Activated CD8-positive, alpha-beta T cell treated with anti-CD3 and anti-CD28 coated beads, Interleukin-2, amount 10 ng/mL, durations not matched to agents 7 days and 5 days (primary cell): Measurements from ENCODE around the gene NDUFS3. TPM values are rescaled to one million over a fixed set of nuclear protein-coding genes. Genes with fewer than 3 reads are reported as not detected.
"Not testable (repeated sequence)": the region's sequence is repeated elsewhere in the genome, so short reads cannot be mapped to it uniquely, and the experiment has no call there.

ENCODE experiments used
- ATAC-seq: fragments of 150-1000 bp; cut with Tn5 transposase; one replicate; pipeline ENCODE4 v1.10.0; 2021; ENCODE audit warnings: moderate library complexity
- CTCF ChIA-PET: fragments of 350-600 bp; sonication (Branson Sonifier 250); formaldehyde crosslinking; loops from one replicate; lab custom pipeline; 2021; ENCODE audit warnings: antibody characterized with exemption; lab: Charles Lee
- POLR2A ChIA-PET: fragments of 350-600 bp; sonication (Branson Sonifier 250); formaldehyde crosslinking; loops from one replicate; lab custom pipeline; 2021; ENCODE audit warnings: antibody characterized with exemption; lab: Charles Lee
- DNase-seq: peaks from one replicate; pipeline ENCODE4 v3.0.0-alpha.2; 2020
- H3K27ac Mint-ChIP-seq: one replicate; pipeline ENCODE4 v1.8.0; 2021; ENCODE audit warnings: mild to moderate bottlenecking, mixed read lengths
- H3K27me3 Mint-ChIP-seq: one replicate; pipeline ENCODE4 v1.8.0; 2021; ENCODE audit warnings: low read depth, mixed read lengths
- H3K36me3 Mint-ChIP-seq: one replicate; pipeline ENCODE4 v1.8.0; 2021; ENCODE audit warnings: low read depth, mixed read lengths
- H3K4me1 Mint-ChIP-seq: one replicate; pipeline ENCODE4 v1.8.0; 2021; ENCODE audit warnings: low read depth, mixed read lengths
- H3K4me3 Mint-ChIP-seq: one replicate; pipeline ENCODE4 v1.8.0; 2021; ENCODE audit warnings: mild to moderate bottlenecking, mixed read lengths
- H3K9me3 Mint-ChIP-seq: one replicate; pipeline ENCODE4 v1.8.0; 2022; ENCODE audit warnings: mixed read lengths; ENCODE audit not compliant: insufficient read depth
- total RNA-seq, 2 experiments: library from RNA; stranded (reverse); gene quantifications; one replicate each; pipeline ENCODE4 v1.2.3, GENCODE V29; 2021

NDUFS3 gene
- 100 to 1,000 TPM; 114 to 121 TPM for total RNA-seq

GRCh38 chr11:47578524-47579494, at the start of gene NDUFS3, which contains the start of gene KBTBD4:
Gene NDUFS3, plus strand, starts transcription at chr11:47579074. Its CDS starts 18 bp downstream, at chr11:47579092.
Gene KBTBD4, minus strand, starts transcription at chr11:47578970. Its CDS starts 19 bp downstream, at chr11:47578951.
- CTCF ChIA-PET, result interaction anchor here (1.0 to 2.6 kb wide), 3 partner anchors 26 to 274 kb away, joined by 3 to 15 read pairs (median 6); partner anchors contain the start of gene CELF1
- H3K4me1 Mint-ChIP-seq, result peaks cover 33% of the 10 kb centered on the region
- H3K4me3 Mint-ChIP-seq, result peak within 1 kb of the TSS; percentile 100
- POLR2A ChIA-PET, result interaction anchor here (0.5 to 2.9 kb wide), 14 partner anchors 10 to 197 kb away, joined by 3 to 26 read pairs (median 4); partner anchors contain the start of genes AGBL2, C1QTNF4, CELF1 and PSMC3
- no peaks in the 10 kb centered on the region for H3K9me3 Mint-ChIP-seq
- H3K36me3 Mint-ChIP-seq, result peaks cover 63% of the 10 kb centered on the region
- H3K27me3 Mint-ChIP-seq, result no peaks in the 10 kb centered on the region
- DNase-seq (peak; percentile 91), ATAC-seq (peak; percentile 95)
- H3K27ac Mint-ChIP-seq, result peak within 1 kb of the TSS; percentile 95

- DNase-seq (no peak), ATAC-seq (no peak)
- H3K4me3 Mint-ChIP-seq, result no peak overlapping the region
- H3K27ac Mint-ChIP-seq, result no peak overlapping the region
- H3K36me3 Mint-ChIP-seq, result peaks cover 12% of the 10 kb centered on the region
- peaks cover 20% of the 10 kb centered on the region for H3K4me1 Mint-ChIP-seq
- ChIA-PET POLR2A (no interaction called here), CTCF (interaction anchor here (1.5 kb wide), 1 partner anchor 14 kb away, joined by 3 read pairs; no protein-coding TSS in a partner anchor)
- H3K27me3 Mint-ChIP-seq, result no peaks in the 10 kb centered on the region
- H3K9me3 Mint-ChIP-seq, result no peaks in the 10 kb centered on the region
These were observed 48.9 kb upstream of the NDUFS3 start for GRCh38 chr11:47529951-47530350.

GRCh38 chr11:47530721-47531120, 48.2 kb upstream of the NDUFS3 start:
- H3K9me3 Mint-ChIP-seq, H3K4me3 Mint-ChIP-seq, H3K27me3 Mint-ChIP-seq, ATAC-seq, H3K27ac Mint-ChIP-seq, POLR2A ChIA-PET, DNase-seq, H3K36me3 Mint-ChIP-seq: not testable (repeated sequence)
- peaks cover 14% of the 10 kb centered on the region for H3K4me1 Mint-ChIP-seq
- CTCF ChIA-PET, result interaction anchor here (1.0 to 1.5 kb wide), 2 partner anchors 15 to 20 kb away, joined by 3 to 4 read pairs; no protein-coding TSS in a partner anchor

GRCh38 chr11:47531666-47532065, 47.2 kb upstream of the NDUFS3 start:
- DNase-seq (no peak), ATAC-seq (no peak)
- no peaks in the 10 kb centered on the region for H3K27me3 Mint-ChIP-seq
- peaks cover 8% of the 10 kb centered on the region for H3K4me1 Mint-ChIP-seq
- peaks cover 12% of the 10 kb centered on the region for H3K36me3 Mint-ChIP-seq
- no peak overlapping the region for H3K4me3 Mint-ChIP-seq
- ChIA-PET POLR2A (no interaction called here), CTCF (interaction anchor here (1.0 to 1.3 kb wide), 3 partner anchors 19 to 158 kb away, joined by 3 to 4 read pairs (median 4); no protein-coding TSS in a partner anchor)
- no peak overlapping the region for H3K27ac Mint-ChIP-seq
- H3K9me3 Mint-ChIP-seq, result no peaks in the 10 kb centered on the region

DNA sequence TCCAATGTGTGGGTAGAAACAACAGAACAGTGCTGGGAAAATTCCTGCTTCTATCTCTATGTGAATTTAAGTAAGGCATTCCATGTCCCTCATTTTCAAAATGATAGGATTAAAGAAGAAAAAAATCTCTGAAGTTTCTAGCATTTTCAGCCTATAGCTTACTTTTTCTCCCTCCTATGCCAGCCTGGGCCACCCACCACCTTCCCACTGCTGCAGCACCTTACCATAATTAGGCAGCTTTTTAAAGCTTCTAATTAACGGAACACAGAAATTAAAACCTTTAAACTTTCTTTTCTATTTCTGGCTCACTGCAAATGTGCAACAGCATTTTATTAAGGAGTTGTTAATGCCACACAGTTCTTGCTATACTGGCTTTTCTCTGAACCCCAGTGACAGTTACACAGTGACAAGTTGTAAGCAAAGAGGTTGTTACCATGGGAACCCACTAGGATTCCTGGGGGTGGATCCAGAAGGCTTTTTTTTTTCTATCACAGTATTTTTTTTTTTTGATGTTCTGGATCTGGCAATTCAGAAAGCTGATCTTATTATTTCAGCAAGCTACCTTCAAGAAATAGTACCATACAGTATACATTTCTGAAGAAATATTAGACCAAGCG, 46.2 kb upstream of the NDUFS3 start:
- H3K4me1 Mint-ChIP-seq, result peaks cover 8% of the 10 kb centered on the region
- ATAC-seq, result peak; percentile 58
- no peak overlapping the region for H3K27ac Mint-ChIP-seq
- DNase-seq, result no peak
- H3K36me3 Mint-ChIP-seq, result peaks cover 14% of the 10 kb centered on the region
- H3K4me3 Mint-ChIP-seq, result no peak overlapping the region
- H3K9me3 Mint-ChIP-seq, result no peaks in the 10 kb centered on the region
- POLR2A ChIA-PET, result interaction anchor here (0.6 kb wide), 1 partner anchor 61 kb away, joined by 3 read pairs; no protein-coding TSS in a partner anchor
- CTCF ChIA-PET, result interaction anchor here (0.6 to 2.2 kb wide), 3 partner anchors 18 to 159 kb away, joined by 3 to 7 read pairs (median 4); no protein-coding TSS in a partner anchor
- H3K27me3 Mint-ChIP-seq, result no peaks in the 10 kb centered on the region

DNA sequence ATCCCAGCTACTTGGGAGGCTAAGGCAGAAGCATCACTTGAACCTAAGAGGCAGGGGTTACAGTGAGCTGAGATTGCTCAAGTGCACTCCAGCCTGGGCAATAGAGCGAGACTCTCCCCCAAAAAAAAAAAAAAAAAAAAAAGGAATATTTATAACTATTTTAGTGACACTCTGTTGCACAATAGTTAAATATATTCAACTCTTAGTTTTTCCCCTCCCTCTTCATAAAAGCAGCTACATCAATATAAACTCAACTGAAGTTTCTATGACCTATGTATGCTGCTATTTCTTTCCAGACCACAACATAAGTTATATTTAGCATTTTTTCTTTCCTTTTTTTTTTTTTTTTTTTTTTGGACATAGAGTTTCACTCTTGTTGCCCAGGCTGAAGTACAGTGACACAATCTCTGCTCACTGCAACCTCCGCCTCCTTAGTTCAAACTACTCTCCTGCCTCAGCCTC, 45.2 kb upstream of the NDUFS3 start:
- Mint-ChIP-seq H3K4me3 (no peak overlapping the region), H3K27me3 (no peaks in the 10 kb centered on the region), H3K36me3 (peaks cover 17% of the 10 kb centered on the region), H3K4me1 (peaks cover 10% of the 10 kb centered on the region), H3K27ac (no peak overlapping the region), H3K9me3 (no peaks in the 10 kb centered on the region)
- CTCF ChIA-PET, result interaction anchor here (2.2 kb wide), 1 partner anchor 17 kb away, joined by 7 read pairs; no protein-coding TSS in a partner anchor
- ATAC-seq (no peak), DNase-seq (no peak)
- POLR2A ChIA-PET, result interaction anchor here (0.9 to 1.1 kb wide), 2 partner anchors 8 to 18 kb away, joined by 3 read pairs; no protein-coding TSS in a partner anchor

DNA sequence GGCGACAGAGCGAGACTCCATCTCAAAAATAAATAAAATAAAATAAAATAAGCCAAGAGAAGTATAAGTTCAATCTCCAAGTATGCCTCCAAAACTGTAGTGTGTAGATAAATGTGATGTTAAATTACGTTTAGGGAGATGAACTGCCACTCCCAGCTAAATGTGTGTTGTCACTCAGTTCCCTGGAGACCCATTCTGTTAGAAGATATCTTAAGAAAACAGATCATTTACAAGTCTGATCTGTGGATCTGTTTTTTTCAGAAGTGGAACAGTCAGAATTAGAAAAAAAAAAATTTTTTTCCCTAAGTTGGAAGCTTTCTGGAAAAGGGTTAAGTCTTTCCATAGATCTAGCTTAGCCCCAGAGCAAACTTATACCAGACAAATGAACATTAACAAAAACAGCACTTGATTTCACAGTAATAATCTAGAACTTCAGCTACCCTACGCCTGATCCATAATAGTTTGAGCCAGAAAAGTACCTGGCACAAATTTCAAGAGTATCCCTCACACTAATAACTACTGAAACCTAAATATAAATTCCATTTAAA, 44.1 kb upstream of the NDUFS3 start:
- no peak overlapping the region for H3K4me3 Mint-ChIP-seq
- H3K36me3 Mint-ChIP-seq, result peaks cover 25% of the 10 kb centered on the region
- ChIA-PET CTCF (interaction anchor here (1.0 to 2.2 kb wide), 2 partner anchors 10 to 16 kb away, joined by 4 to 7 read pairs; no protein-coding TSS in a partner anchor), POLR2A (interaction anchor here (0.6 to 1.1 kb wide), 2 partner anchors 9 to 238 kb away, joined by 3 to 4 read pairs; no protein-coding TSS in a partner anchor)
- no peak for ATAC-seq
- no peaks in the 10 kb centered on the region for H3K27me3 Mint-ChIP-seq
- peaks cover 18% of the 10 kb centered on the region for H3K4me1 Mint-ChIP-seq
- no peaks in the 10 kb centered on the region for H3K9me3 Mint-ChIP-seq
- no peak overlapping the region for H3K27ac Mint-ChIP-seq
- DNase-seq, result no peak

DNA sequence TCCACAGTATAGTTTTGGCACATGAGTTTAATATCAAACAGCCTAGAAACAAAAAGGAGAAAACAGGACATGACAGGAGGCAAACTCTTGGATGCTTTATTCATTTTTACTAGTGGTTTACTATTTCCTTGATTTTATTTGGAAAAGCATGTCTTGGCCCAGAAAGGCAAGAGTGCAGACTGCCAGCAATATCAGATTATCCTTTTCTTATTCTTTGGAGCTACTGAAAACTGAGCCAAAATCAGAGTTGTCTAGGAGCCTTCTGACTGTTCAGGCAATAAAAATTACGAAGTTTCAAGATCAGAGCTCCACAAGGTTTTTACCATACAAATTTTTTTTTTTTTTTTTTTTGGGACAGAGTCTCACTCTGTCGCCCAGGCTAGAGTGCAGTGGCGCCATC, 42.0 kb upstream of the NDUFS3 start:
- H3K36me3 Mint-ChIP-seq, result peaks cover 36% of the 10 kb centered on the region
- no peak overlapping the region for H3K27ac Mint-ChIP-seq
- ATAC-seq (no peak), DNase-seq (no peak)
- ChIA-PET POLR2A (no interaction called here), CTCF (interaction anchor here (0.7 to 1.3 kb wide), 2 partner anchors 17 to 19 kb away, joined by 3 read pairs; no protein-coding TSS in a partner anchor)
- H3K27me3 Mint-ChIP-seq, result no peaks in the 10 kb centered on the region
- H3K4me3 Mint-ChIP-seq, result no peak overlapping the region
- H3K4me1 Mint-ChIP-seq, result peaks cover 31% of the 10 kb centered on the region
- H3K9me3 Mint-ChIP-seq, result no peaks in the 10 kb centered on the region

DNA sequence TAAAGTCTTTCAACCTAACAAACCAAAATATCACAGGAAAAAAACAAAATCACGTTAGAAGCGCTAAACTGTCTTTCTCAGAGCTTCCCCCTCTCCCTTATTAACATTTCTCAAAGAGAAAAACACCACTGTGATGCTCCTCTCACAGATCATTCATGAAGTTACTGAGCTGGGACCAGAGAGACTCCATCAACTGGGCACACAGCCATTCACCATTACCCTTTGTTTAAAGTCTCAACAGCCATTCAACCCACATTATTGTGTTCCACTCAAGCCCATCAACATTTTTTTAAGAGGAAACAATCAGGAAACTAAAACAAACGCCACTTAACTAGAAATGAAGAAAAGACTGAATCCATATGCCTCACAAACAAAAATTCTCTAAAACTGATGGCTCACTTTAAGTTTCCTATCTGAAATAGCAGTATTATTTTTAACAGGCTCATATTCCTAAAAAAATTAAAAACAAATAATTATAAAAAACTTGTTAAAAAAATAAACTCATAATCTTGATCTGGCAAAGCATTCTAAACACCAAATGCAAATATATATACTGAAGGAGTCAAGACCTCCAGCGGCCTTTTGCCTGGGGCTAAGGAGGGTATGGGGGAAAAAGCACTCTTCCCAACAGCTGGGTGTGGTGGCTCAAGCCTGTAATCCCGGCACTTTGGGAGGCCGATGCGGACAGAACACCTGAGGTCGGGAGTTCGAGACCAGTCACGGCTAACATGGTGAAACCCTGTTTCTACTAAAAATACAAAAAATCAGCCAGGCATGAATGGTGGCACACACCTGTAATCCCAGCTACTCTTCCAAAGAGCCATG, 39.9 kb upstream of the NDUFS3 start:
- POLR2A ChIA-PET, result no interaction called here
- Mint-ChIP-seq H3K27ac (no peak overlapping the region), H3K27me3 (no peaks in the 10 kb centered on the region), H3K4me3 (no peak overlapping the region), H3K36me3 (peaks cover 36% of the 10 kb centered on the region), H3K4me1 (peaks cover 34% of the 10 kb centered on the region), H3K9me3 (no peaks in the 10 kb centered on the region)
- CTCF ChIA-PET, result interaction anchor here (5.9 kb wide), 1 partner anchor 13 kb away, joined by 49 read pairs; the partner anchor contains the start of gene CELF1
- no peak for DNase-seq
- no peak for ATAC-seq

DNA sequence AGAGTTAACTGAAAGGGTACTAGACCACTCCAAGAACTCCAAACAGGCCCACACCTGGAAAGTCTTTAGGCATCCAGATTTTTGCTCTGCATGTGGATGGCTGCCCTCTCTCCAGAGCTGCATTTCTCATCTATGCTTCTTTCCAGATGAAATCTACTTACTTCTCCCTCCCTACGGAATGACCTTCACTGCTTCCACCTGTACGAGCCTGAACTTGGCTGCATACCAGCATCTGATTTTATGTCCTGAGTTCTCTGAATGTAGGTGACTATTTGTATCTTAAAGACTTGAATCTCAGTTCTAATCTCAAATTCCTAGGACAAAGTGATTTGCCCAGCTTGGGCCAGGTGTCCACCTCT, 39.2 kb upstream of the NDUFS3 start:
- H3K9me3 Mint-ChIP-seq, result no peaks in the 10 kb centered on the region
- H3K4me3 Mint-ChIP-seq, result no peak overlapping the region
- no peak overlapping the region for H3K27ac Mint-ChIP-seq
- H3K36me3 Mint-ChIP-seq, result peaks cover 36% of the 10 kb centered on the region
- ChIA-PET POLR2A (no interaction called here), CTCF (interaction anchor here (0.7 to 5.9 kb wide), 7 partner anchors 13 to 30 kb away, joined by 3 to 49 read pairs (median 3); partner anchors contain the start of gene CELF1)
- H3K4me1 Mint-ChIP-seq, result peaks cover 38% of the 10 kb centered on the region
- H3K27me3 Mint-ChIP-seq, result no peaks in the 10 kb centered on the region
- ATAC-seq (no peak), DNase-seq (no peak)
